22Rv1 (cell line): ENCODE results near the gene COL25A1.

Source experiments
- CTCF ChIP-seq: fragments of 450-650 bp; IDR thresholded peaks from 2 replicates; pipeline ENCODE4 v1.5.1; 2017; ENCODE audit warnings: mild to moderate bottlenecking
- ZFX ChIP-seq: fragments of 450-650 bp; IDR thresholded peaks from 2 replicates; pipeline ENCODE4 v1.6.1; 2017; ENCODE audit warnings: antibody characterized with exemption, borderline replicate concordance

GRCh38 chr4:108828620-108829019, 473.8 kb downstream of the COL25A1 start:
- TF ChIP-seq CTCF (no peak), ZFX (no peak)
